RWPE2 (cell line): Measurements from ENCODE around the gene PANX3.
A peak's percentile ranks its signal among the peaks of the same experiment; 100 is the strongest.

Experiments used
- ATAC-seq: fragments of 200-7000 bp; cut with Tn5 transposase; 3 replicates; pipeline ENCODE4 v1.9.1; 2021; ENCODE audit warnings: low read depth
- DNase-seq: peaks from one replicate; pipeline ENCODE4 v3.0.0-alpha.2; 2020; ENCODE audit warnings: low spot score
- H3K27ac ChIP-seq: fragments of 450-650 bp; 2 replicates; pipeline ENCODE4 v1.5.1; 2017; ENCODE audit warnings: mild to moderate bottlenecking; ENCODE audit not compliant: poor library complexity, severe bottlenecking
- H3K27me3 ChIP-seq: fragments of 250-450 bp; sonication (Bioruptor Pico); 2 replicates; pipeline ENCODE4 v1.5.1; 2021; ENCODE audit warnings: mild to moderate bottlenecking, moderate library complexity; ENCODE audit not compliant: insufficient read depth, poor library complexity, severe bottlenecking
- H3K36me3 ChIP-seq: fragments of 250-450 bp; sonication (Bioruptor Pico); 2 replicates; pipeline ENCODE4 v1.5.1; 2020; ENCODE audit warnings: low read depth, mild to moderate bottlenecking, moderate library complexity
- H3K4me1 ChIP-seq: fragments of 250-450 bp; sonication (Bioruptor Pico); 2 replicates; pipeline ENCODE4 v1.5.1; 2021; ENCODE audit warnings: mild to moderate bottlenecking, moderate library complexity; ENCODE audit not compliant: insufficient read depth, poor library complexity, severe bottlenecking
- H3K4me3 ChIP-seq: fragments of 250-450 bp; sonication (Bioruptor Pico); 2 replicates; pipeline ENCODE4 v1.5.1; 2021; ENCODE audit warnings: mild to moderate bottlenecking, moderate library complexity; ENCODE audit not compliant: severe bottlenecking
- H3K9me3 ChIP-seq: fragments of 250-450 bp; sonication (Bioruptor Pico); 2 replicates; pipeline ENCODE4 v1.5.1; 2021; ENCODE audit warnings: mild to moderate bottlenecking, moderate library complexity; ENCODE audit not compliant: severe bottlenecking
- CTCF ChIP-seq: fragments of 450-650 bp; IDR thresholded peaks from one replicate; pipeline ENCODE4 v1.5.1; 2017; ENCODE audit warnings: mild to moderate bottlenecking, moderate library complexity; ENCODE audit not compliant: poor library complexity, severe bottlenecking

Gene PANX3

GRCh38 chr11:124648610-124649009 is 37.4 kb downstream of the PANX3 start:
- Histone ChIP-seq H3K27ac (no peak overlapping the region), H3K4me1 (no peaks in the 10 kb centered on the region), H3K9me3 (no peaks in the 10 kb centered on the region), H3K27me3 (no peaks in the 10 kb centered on the region), H3K36me3 (no peaks in the 10 kb centered on the region), H3K4me3 (no peak overlapping the region)
- TF ChIP-seq CTCF = no peak
- ATAC-seq (no peak), DNase-seq (no peak)

GRCh38 chr11:124656774-124657630 is 45.8 kb downstream of the PANX3 start:
- no peaks in the 10 kb centered on the region for H3K4me1 ChIP-seq
- H3K27ac ChIP-seq = no peak overlapping the region
- no peaks in the 10 kb centered on the region for H3K27me3 ChIP-seq
- H3K36me3 ChIP-seq = no peaks in the 10 kb centered on the region
- ATAC-seq (peak; percentile 64; the same call in 2 of the 3 replicates), DNase-seq (no peak)
- no peak for TF ChIP-seq CTCF
- H3K4me3 ChIP-seq = no peak overlapping the region
- H3K9me3 ChIP-seq = no peaks in the 10 kb centered on the region

- Histone ChIP-seq H3K4me1 (no peaks in the 10 kb centered on the region), H3K27me3 (no peaks in the 10 kb centered on the region), H3K4me3 (no peak overlapping the region), H3K9me3 (no peaks in the 10 kb centered on the region), H3K27ac (no peak overlapping the region), H3K36me3 (no peaks in the 10 kb centered on the region)
- ATAC-seq (no peak), DNase-seq (no peak)
- no peak for TF ChIP-seq CTCF
Measured at GRCh38 chr11:124657904-124658303, 46.7 kb downstream of the PANX3 start.

GRCh38 chr11:124658501-124658900 is 47.3 kb downstream of the PANX3 start:
- Histone ChIP-seq H3K27me3 (no peaks in the 10 kb centered on the region), H3K9me3 (no peaks in the 10 kb centered on the region), H3K4me3 (no peak overlapping the region), H3K4me1 (no peaks in the 10 kb centered on the region), H3K27ac (no peak overlapping the region), H3K36me3 (no peaks in the 10 kb centered on the region)
- no peak for TF ChIP-seq CTCF
- DNase-seq (no peak), ATAC-seq (no peak)

- ATAC-seq (no peak), DNase-seq (no peak)
- H3K27ac ChIP-seq = no peak overlapping the region
- no peaks in the 10 kb centered on the region for H3K4me1 ChIP-seq
- no peak overlapping the region for H3K4me3 ChIP-seq
- H3K9me3 ChIP-seq = no peaks in the 10 kb centered on the region
- no peaks in the 10 kb centered on the region for H3K27me3 ChIP-seq
- no peak for TF ChIP-seq CTCF
- H3K36me3 ChIP-seq = no peaks in the 10 kb centered on the region
Measured at GRCh38 chr11:124658986-124659385, 47.8 kb downstream of the PANX3 start.
